Lung (tissue), 12 donors: ENCODE data around the gene MBTD1. TPM values are rescaled to one million over a fixed set of nuclear protein-coding genes. Genes with fewer than 3 reads are reported as not detected.

ENCODE experiments used
- ATAC-seq: fragments of 200-7000 bp; cut with Tn5 transposase; one replicate; pipeline ENCODE4 v1.9.1; 2020; ENCODE audit warnings: moderate number of reproducible peaks; ENCODE audit not compliant: insufficient read depth, low FRiP score
- DNase-seq, 3 donors: peaks; one replicate each; pipeline ENCODE4 v3.0.0-alpha.2; 2013 to 2017
- H3K27ac ChIP-seq, 2 donors: one replicate each; pipeline ENCODE4 v1.5.1; 2013; ENCODE audit warnings: mild to moderate bottlenecking in 2 of 2, moderate library complexity in 2 of 2, control low read depth in 1 of 2, inconsistent platforms in 1 of 2, low read depth in 1 of 2, low read length in 1 of 2
- H3K27me3 ChIP-seq, 3 donors: one replicate each; pipeline ENCODE4 v1.5.1; 2013; ENCODE audit warnings: low read length in 2 of 3; ENCODE audit not compliant: control insufficient read depth in 3 of 3, insufficient read depth in 3 of 3
- H3K36me3 ChIP-seq, 4 donors: one replicate each; pipeline ENCODE4 v1.5.1; 2013; ENCODE audit warnings: low read length in 4 of 4, mild to moderate bottlenecking in 1 of 4, moderate library complexity in 1 of 4; ENCODE audit not compliant: control insufficient read depth in 4 of 4, insufficient read depth in 4 of 4
- H3K4me1 ChIP-seq, 5 donors: one replicate each; pipeline ENCODE4 v1.5.1; 2013; ENCODE audit warnings: low read length in 5 of 5, mild to moderate bottlenecking in 2 of 5, moderate library complexity in 1 of 5; ENCODE audit not compliant: control insufficient read depth in 5 of 5, insufficient read depth in 5 of 5
- H3K4me3 ChIP-seq: one replicate; pipeline ENCODE4 v1.5.1; 2013; ENCODE audit warnings: mild to moderate bottlenecking, control low read depth, moderate library complexity
- H3K9ac ChIP-seq, 2 donors: one replicate each; pipeline ENCODE4 v1.5.1; 2013; ENCODE audit warnings: low read length in 2 of 2, control low read depth in 1 of 2; ENCODE audit not compliant: insufficient read depth in 1 of 2
- H3K9me3 ChIP-seq, 4 donors: one replicate each; pipeline ENCODE4 v1.5.1; 2013; ENCODE audit warnings: low read length in 3 of 4, mild to moderate bottlenecking in 1 of 4, moderate library complexity in 1 of 4; ENCODE audit not compliant: control insufficient read depth in 4 of 4, insufficient read depth in 3 of 4
- WGBS, 2 donors: extraction: QIAGEN DNeasy Blood & Tissue Kit; methylation state at CpG; one replicate each; pipeline ENCODE4 v1.1.7; 2013; 5-methylcytosine and 5-hydroxymethylcytosine counted together
- polyA plus RNA-seq, 2 donors: library from polyadenylated mRNA; stranded (reverse); fragments of 200-250 nt; gene quantifications; one replicate each; pipeline ENCODE4 v1.2.1, GENCODE V29; 2013
- total RNA-seq, 2 donors: library from RNA; depleted of rRNA in 1 of 2; stranded (reverse); fragments of >200 nt in 1 of 2; gene quantifications; one replicate each; pipeline ENCODE4 v1.2.1, GENCODE V29; 2014 to 2021
- TF ChIP-seq, protein P1 (sequence below): IDR thresholded peaks from 2 replicates; pipeline ENCODE4 v1.5.1; 2012; ENCODE audit warnings: mild to moderate bottlenecking; ENCODE audit errors: control extremely low read depth, extremely low read depth
- donor health status: control.
- donor health status: control.
- donor health status: Bipolar disorder and iron deficiency.
- donor health status: healthy.
- donor health status: DM: yes; HTN: yes; CAD: no.

MBTD1 gene
- total and polyA plus RNA-seq, 4 donors = 4.3 to 79.2 (median 9.1) TPM

DNA sequence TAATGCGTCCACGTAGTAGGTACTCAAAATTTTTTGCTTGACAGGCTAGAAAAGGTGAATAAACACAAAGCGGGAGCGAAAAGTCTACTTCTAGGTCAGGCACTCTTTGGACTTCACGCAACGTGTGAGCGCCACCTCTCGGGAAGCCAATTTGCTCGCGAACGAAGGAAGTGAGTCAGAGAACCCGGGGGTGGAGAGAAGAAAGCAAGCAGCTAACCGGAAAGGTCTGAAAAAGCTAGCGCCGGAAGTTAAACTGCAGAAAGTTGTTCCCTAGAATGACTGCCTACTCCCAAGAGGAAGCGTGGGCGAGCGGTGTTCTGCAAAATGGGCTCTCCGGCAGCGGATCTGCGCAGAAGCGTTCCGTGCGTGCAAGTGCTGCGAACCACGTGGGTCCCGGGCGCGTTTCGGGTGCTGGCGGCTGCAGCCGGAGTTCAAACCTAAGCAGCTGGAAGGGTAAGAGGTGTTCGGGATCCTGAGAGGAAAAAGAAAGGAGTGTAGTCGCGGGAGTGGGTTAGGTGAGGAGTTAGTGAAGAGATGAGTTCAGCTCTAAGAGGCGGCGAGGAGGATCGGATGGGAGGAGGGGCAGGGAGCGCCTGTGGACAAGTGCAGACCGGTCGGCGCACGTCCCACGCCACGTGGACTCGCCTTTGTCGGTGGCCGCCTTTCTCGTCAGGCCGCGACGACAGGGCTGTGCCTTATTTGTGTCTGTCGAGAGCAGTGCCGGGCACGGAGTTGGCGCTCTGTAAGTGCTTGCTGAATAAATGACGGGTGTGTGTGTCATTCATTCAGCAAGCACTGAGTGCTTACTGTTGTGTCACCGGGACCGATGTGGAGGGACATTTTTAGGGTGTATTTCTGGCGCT, 106.4 kb downstream of the MBTD1 start, which contains the start of gene NME1:
Gene NME1, plus strand, starts transcription at position 350 of the 863 bp plus-strand sequence. CDS start 2,096 bp downstream, outside the sequence.
- peak; percentile 95 for ATAC-seq
- H3K4me1 ChIP-seq = peaks cover 2 to 14% (median 7%) of the 10 kb centered on the region in 5 donors
- peak; percentile 98 to 100 (median 100) for DNase-seq
- TF ChIP-seq, protein P1, sequence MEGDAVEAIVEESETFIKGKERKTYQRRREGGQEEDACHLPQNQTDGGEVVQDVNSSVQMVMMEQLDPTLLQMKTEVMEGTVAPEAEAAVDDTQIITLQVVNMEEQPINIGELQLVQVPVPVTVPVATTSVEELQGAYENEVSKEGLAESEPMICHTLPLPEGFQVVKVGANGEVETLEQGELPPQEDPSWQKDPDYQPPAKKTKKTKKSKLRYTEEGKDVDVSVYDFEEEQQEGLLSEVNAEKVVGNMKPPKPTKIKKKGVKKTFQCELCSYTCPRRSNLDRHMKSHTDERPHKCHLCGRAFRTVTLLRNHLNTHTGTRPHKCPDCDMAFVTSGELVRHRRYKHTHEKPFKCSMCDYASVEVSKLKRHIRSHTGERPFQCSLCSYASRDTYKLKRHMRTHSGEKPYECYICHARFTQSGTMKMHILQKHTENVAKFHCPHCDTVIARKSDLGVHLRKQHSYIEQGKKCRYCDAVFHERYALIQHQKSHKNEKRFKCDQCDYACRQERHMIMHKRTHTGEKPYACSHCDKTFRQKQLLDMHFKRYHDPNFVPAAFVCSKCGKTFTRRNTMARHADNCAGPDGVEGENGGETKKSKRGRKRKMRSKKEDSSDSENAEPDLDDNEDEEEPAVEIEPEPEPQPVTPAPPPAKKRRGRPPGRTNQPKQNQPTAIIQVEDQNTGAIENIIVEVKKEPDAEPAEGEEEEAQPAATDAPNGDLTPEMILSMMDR = peak; percentile 84
- H3K9me3 ChIP-seq = no peaks in the 10 kb centered on the region
- WGBS, 2 donors = 0% methylated on average over 60 of the region's 60 CpGs
- peak within 1 kb of the TSS; percentile 73 for H3K4me3 ChIP-seq
- peaks cover 0 to 7% (median 5%) of the 10 kb centered on the region in 4 donors for H3K36me3 ChIP-seq
- H3K27ac ChIP-seq = peak within 1 kb of the TSS; percentile 81 to 92
- peak within 1 kb of the TSS; percentile 77 to 94 for H3K9ac ChIP-seq
- H3K27me3 ChIP-seq = no peaks in the 10 kb centered on the region

DNA sequence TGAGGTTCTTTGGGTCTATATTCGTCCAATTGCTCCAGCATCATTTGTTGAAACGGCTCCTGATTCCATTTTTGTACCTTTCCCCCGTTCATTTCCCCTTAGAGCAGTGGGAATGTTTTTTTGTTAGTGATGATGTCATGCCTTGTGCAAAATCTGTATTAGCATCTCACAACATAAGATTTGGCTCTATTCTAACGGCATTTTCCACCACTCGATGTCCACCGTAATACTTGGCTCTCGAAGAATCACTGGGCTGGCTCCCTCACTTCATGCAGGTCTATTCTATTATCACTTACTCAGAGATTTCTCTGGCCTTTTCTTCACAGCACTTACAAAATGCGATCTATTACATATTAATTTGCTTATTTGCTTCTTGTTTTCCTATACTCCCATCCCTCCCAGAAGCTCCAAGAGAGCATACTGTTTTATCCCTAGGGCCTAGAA, 107.1 kb downstream of the MBTD1 start:
- peak overlapping the region; percentile 77 to 94 for H3K9ac ChIP-seq
- ATAC-seq (no peak), DNase-seq (peak in 1 of 3 donors; percentile 70)
- WGBS, 2 donors = 14 to 18% methylated on average over 8 of the region's 8 CpGs
- no peaks in the 10 kb centered on the region for H3K9me3 ChIP-seq
- H3K27me3 ChIP-seq = no peaks in the 10 kb centered on the region
- no peak overlapping the region for H3K4me3 ChIP-seq
- H3K4me1 ChIP-seq = peaks cover 2 to 14% (median 7%) of the 10 kb centered on the region in 5 donors
- peak overlapping the region; percentile 77 to 92 for H3K27ac ChIP-seq
- peaks cover 0 to 5% (median 5%) of the 10 kb centered on the region in 4 donors for H3K36me3 ChIP-seq
- TF ChIP-seq, protein P1 = no peak

DNA sequence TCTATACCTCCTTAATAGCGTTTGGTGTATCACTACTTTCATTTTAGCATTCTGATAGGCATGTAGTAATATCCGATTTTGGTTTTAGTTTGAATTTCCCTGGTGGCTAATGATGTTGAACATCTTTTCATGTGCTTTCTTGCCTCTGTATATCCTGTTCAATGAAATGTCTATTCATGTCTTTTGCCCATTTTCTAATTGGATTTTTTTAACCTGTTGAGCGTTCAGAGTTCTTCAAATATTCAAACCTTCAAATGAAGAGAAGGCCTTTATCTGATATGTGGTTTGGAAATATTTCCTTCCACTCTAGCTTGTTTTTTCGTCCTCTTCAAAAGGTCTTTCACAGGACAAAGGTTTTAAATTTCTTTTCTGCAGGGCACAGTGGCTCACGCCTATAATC, 108.9 kb downstream of the MBTD1 start:
- no peak overlapping the region for H3K4me3 ChIP-seq
- H3K9ac ChIP-seq = no peak overlapping the region
- peaks cover 0 to 5% (median 0%) of the 10 kb centered on the region in 4 donors for H3K36me3 ChIP-seq
- no peaks in the 10 kb centered on the region for H3K9me3 ChIP-seq
- H3K27me3 ChIP-seq = no peaks in the 10 kb centered on the region
- TF ChIP-seq, protein P1 = no peak
- DNase-seq = no peak
- H3K4me1 ChIP-seq = peaks cover 2 to 14% (median 7%) of the 10 kb centered on the region in 5 donors
- no peak overlapping the region for H3K27ac ChIP-seq
- WGBS, 2 donors = 82 to 85% methylated on average over 5 of the region's 5 CpGs
- no peak for ATAC-seq
